Smooth muscle cell (in vitro differentiated cells): ENCODE data around the gene CAPN2. TPM values are rescaled to one million over a fixed set of nuclear protein-coding genes. Genes with fewer than 3 reads are reported as not detected.

Experiments
- DNase-seq: peaks from one replicate; lab custom pipeline; 2025; ENCODE audit not compliant: unreplicated experiment; lab: John Stamatoyannopoulos, UW
- H2AFZ ChIP-seq: fragments of 200-600 bp; sonication (generic); 2 replicates; pipeline ENCODE4 v1.6.0; 2016; ENCODE audit warnings: antibody characterized with exemption, low read depth, mild to moderate bottlenecking
- H3F3A ChIP-seq: fragments of 200-600 bp; sonication (generic); 2 replicates; pipeline ENCODE4 v1.6.0; 2017; ENCODE audit warnings: antibody characterized with exemption, low read depth
- H3K27ac ChIP-seq: fragments of 200-600 bp; sonication (generic); 2 replicates; pipeline ENCODE4 v1.5.1; 2016; ENCODE audit warnings: low read depth, mild to moderate bottlenecking
- H3K27me3 ChIP-seq: fragments of 200-600 bp; sonication (generic); 2 replicates; pipeline ENCODE4 v1.6.1; 2016; ENCODE audit warnings: low read depth, mild to moderate bottlenecking
- H3K36me3 ChIP-seq: fragments of 200-600 bp; sonication (generic); 2 replicates; pipeline ENCODE4 v1.5.1; 2016; ENCODE audit warnings: low read depth
- H3K4me1 ChIP-seq: fragments of 200-600 bp; sonication (generic); 2 replicates; pipeline ENCODE4 v1.5.1; 2016; ENCODE audit warnings: low read depth
- H3K4me2 ChIP-seq: fragments of 200-600 bp; sonication (generic); 2 replicates; pipeline ENCODE4 v1.6.0; 2016; ENCODE audit warnings: mild to moderate bottlenecking
- H3K4me3 ChIP-seq: fragments of 200-600 bp; sonication (generic); 2 replicates; pipeline ENCODE4 v1.5.1; 2016; ENCODE audit warnings: mild to moderate bottlenecking
- H3K79me2 ChIP-seq: fragments of 200-600 bp; sonication (generic); 2 replicates; pipeline ENCODE4 v1.6.0; 2016; ENCODE audit warnings: low read depth, mild to moderate bottlenecking
- H3K9ac ChIP-seq: fragments of 200-600 bp; sonication (generic); 2 replicates; pipeline ENCODE4 v1.6.0; 2016; ENCODE audit warnings: low read depth
- H3K9me3 ChIP-seq: fragments of 200-600 bp; sonication (generic); replicated peaks from 2 replicates; pipeline ENCODE4 v1.5.1; 2016; ENCODE audit warnings: low read depth
- H4K20me1 ChIP-seq: fragments of 200-600 bp; sonication (generic); 2 replicates; pipeline ENCODE4 v1.6.0; 2016; ENCODE audit warnings: low read depth
- CTCF ChIP-seq: fragments of 200-600 bp; sonication (generic); IDR thresholded peaks from 2 replicates; pipeline ENCODE4 v1.5.1; 2017; ENCODE audit warnings: borderline replicate concordance, mild to moderate bottlenecking, antibody characterized with exemption; ENCODE audit not compliant: insufficient read depth, poor library complexity, severe bottlenecking
- WGBS: methylation state at CpG from one replicate; pipeline ENCODE4 v1.1.7; 2016; ENCODE audit warnings: low lambda C conversion rate; 5-methylcytosine and 5-hydroxymethylcytosine counted together
- polyA plus RNA-seq: library from polyadenylated mRNA; unstranded; fragments of >200 nt; fragmentation: Nextera tagmentation; extraction: Ambion mirVana; gene quantifications from 2 replicates; pipeline ENCODE4 v1.2.1, GENCODE V29; 2016
- total RNA-seq: library from RNA; depleted of rRNA; stranded (reverse); fragments of >200 nt; gene quantifications from 2 replicates; pipeline ENCODE4 v1.2.3, GENCODE V29; 2014

The CAPN2 gene
- total and polyA plus RNA-seq, 2 experiments from 2014 or later = 182 to 229 TPM

GRCh38 chr1:223713546-223714420 lies 1.4 kb downstream of the CAPN2 start:
- 33% methylated on average over 7 of the region's 7 CpGs for WGBS
- Histone ChIP-seq H3K79me2 (peaks cover 54% of the 10 kb centered on the region), H2AFZ (no peak overlapping the region), H3K27me3 (no peaks in the 10 kb centered on the region), H3K36me3 (no peaks in the 10 kb centered on the region), H3K27ac (peak overlapping the region; percentile 81), H4K20me1 (peaks cover 37% of the 10 kb centered on the region), H3K4me2 (peak overlapping the region; percentile 93), H3F3A (peaks cover 19% of the 10 kb centered on the region), H3K9me3 (no peaks in the 10 kb centered on the region), H3K9ac (peak overlapping the region; percentile 94), H3K4me3 (peak overlapping the region; percentile 86), H3K4me1 (peaks cover 15% of the 10 kb centered on the region)
- no peak for TF ChIP-seq CTCF
- no peak for DNase-seq

GRCh38 chr1:223714421-223714724 lies 2.0 kb downstream of the CAPN2 start:
- no peak overlapping the region for H2AFZ ChIP-seq
- peaks cover 54% of the 10 kb centered on the region for H3K79me2 ChIP-seq
- no peak for DNase-seq
- H3K9me3 ChIP-seq = no peaks in the 10 kb centered on the region
- peak overlapping the region; percentile 94 for H3K9ac ChIP-seq
- H3F3A ChIP-seq = peaks cover 19% of the 10 kb centered on the region
- peak overlapping the region; percentile 93 for H3K4me2 ChIP-seq
- TF ChIP-seq CTCF = no peak
- H3K27me3 ChIP-seq = no peaks in the 10 kb centered on the region
- peaks cover 21% of the 10 kb centered on the region for H3K4me1 ChIP-seq
- H3K27ac ChIP-seq = peak overlapping the region; percentile 81
- peaks cover 37% of the 10 kb centered on the region for H4K20me1 ChIP-seq
- H3K4me3 ChIP-seq = peak overlapping the region; percentile 86
- WGBS = 89% methylated on average over 2 of the region's 2 CpGs
- H3K36me3 ChIP-seq = no peaks in the 10 kb centered on the region

GRCh38 chr1:223714849-223715603 lies 2.7 kb downstream of the CAPN2 start:
- peak overlapping the region; percentile 14 for H3K9ac ChIP-seq
- H3K27me3 ChIP-seq = no peaks in the 10 kb centered on the region
- H3K79me2 ChIP-seq = peaks cover 54% of the 10 kb centered on the region
- WGBS = 32% methylated on average over 9 of the region's 9 CpGs
- DNase-seq = no peak
- H2AFZ ChIP-seq = no peak overlapping the region
- H3K4me3 ChIP-seq = peak overlapping the region; percentile 86
- no peak for TF ChIP-seq CTCF
- no peaks in the 10 kb centered on the region for H3K36me3 ChIP-seq
- peaks cover 24% of the 10 kb centered on the region for H3F3A ChIP-seq
- H3K4me2 ChIP-seq = peak overlapping the region; percentile 93
- H3K9me3 ChIP-seq = no peaks in the 10 kb centered on the region
- H4K20me1 ChIP-seq = peaks cover 43% of the 10 kb centered on the region
- peaks cover 22% of the 10 kb centered on the region for H3K4me1 ChIP-seq
- H3K27ac ChIP-seq = peak overlapping the region; percentile 81
